Keratinocyte (primary cell): ENCODE results near the gene TMEM94.

Experiments used
- CTCF ChIP-seq, 3 experiments: IDR thresholded peaks in 1 of 3; conservative IDR thresholded peaks in 1 of 3; optimal IDR thresholded peaks in 1 of 3; 2 replicates in 2 of 3; 3 replicates in 1 of 3; pipeline versions ENCODE3 to v1.5.1; 2011; ENCODE audit warnings: low read length in 3 of 3, mild to moderate bottlenecking in 3 of 3, moderate library complexity in 2 of 3, control low read depth in 1 of 3, inconsistent platforms in 1 of 3; ENCODE audit not compliant: insufficient read depth in 2 of 3; ENCODE audit errors: extremely low read depth in 1 of 3
- EZH2 ChIP-seq: IDR thresholded peaks from one replicate; pipeline ENCODE4 v1.6.1; 2012; ENCODE audit warnings: inconsistent platforms, mild to moderate bottlenecking, low read length, moderate library complexity

GRCh38 chr17:75509528-75510258, 53.3 kb downstream of the TMEM94 start:
- no peak for TF ChIP-seq EZH2
- no peak for TF ChIP-seq CTCF (optimal IDR thresholded peaks at IDR 0.05 in 1 of 3, IDR thresholded peaks at IDR 0.05 in 1 of 3, conservative IDR thresholded peaks at IDR 0.05 in 1 of 3; ENCODE audit: extremely low read depth in 1 of 3, insufficient read depth in 2 of 3, low read length in 3 of 3)
